Forelimb muscle (tissue), 1 donor: ENCODE data around the gene TSPAN18. TPM values are rescaled to one million over a fixed set of nuclear protein-coding genes. Genes with fewer than 3 reads are reported as not detected.

Experiments used
- DNase-seq: peaks from one replicate; pipeline ENCODE4 v3.0.0-alpha.2; 2013; ENCODE audit warnings: low read depth
- polyA plus RNA-seq: library from polyadenylated mRNA; unstranded; fragments of 120-200 nt; gene quantifications from one replicate; pipeline ENCODE4 v1.2.1, GENCODE V29; 2013; ENCODE audit not compliant: insufficient read length

The TSPAN18 gene
- polyA plus RNA-seq, 1 donor = 37.2 TPM

- no peak for DNase-seq
Measured at GRCh38 chr11:44797051-44797450, 70.3 kb downstream of the TSPAN18 start.

- DNase-seq = no peak
Measured at GRCh38 chr11:44797886-44798606, 71.3 kb downstream of the TSPAN18 start.

GRCh38 chr11:44798607-44798972, 71.8 kb downstream of the TSPAN18 start:
- no peak for DNase-seq

- no peak for DNase-seq
Measured at GRCh38 chr11:44799012-44799411, 72.2 kb downstream of the TSPAN18 start.

GRCh38 chr11:44802347-44802746, 75.6 kb downstream of the TSPAN18 start:
- no peak for DNase-seq

GRCh38 chr11:44803009-44803408, 76.2 kb downstream of the TSPAN18 start:
- DNase-seq = no peak

GRCh38 chr11:44804449-44805437, 78.0 kb downstream of the TSPAN18 start:
- no peak for DNase-seq

GRCh38 chr11:44805596-44805995, 78.8 kb downstream of the TSPAN18 start:
- no peak for DNase-seq

GRCh38 chr11:44808053-44808753, 81.4 kb downstream of the TSPAN18 start:
- DNase-seq = no peak

GRCh38 chr11:44809283-44809682, 82.5 kb downstream of the TSPAN18 start:
- DNase-seq = no peak

GRCh38 chr11:44811841-44812448, 85.2 kb downstream of the TSPAN18 start:
- DNase-seq = no peak

- DNase-seq = no peak
Measured at GRCh38 chr11:44812971-44813370, 86.2 kb downstream of the TSPAN18 start.

- DNase-seq = no peak
Measured at GRCh38 chr11:44813401-44813800, 86.6 kb downstream of the TSPAN18 start.

- no peak for DNase-seq
Measured at GRCh38 chr11:44814881-44815592, 88.3 kb downstream of the TSPAN18 start.

- DNase-seq = no peak
Measured at GRCh38 chr11:44815917-44816456, 89.2 kb downstream of the TSPAN18 start.

- no peak for DNase-seq
Measured at GRCh38 chr11:44816761-44817160, 90.0 kb downstream of the TSPAN18 start.

- DNase-seq = no peak
Measured at GRCh38 chr11:44817207-44817949, 90.6 kb downstream of the TSPAN18 start.

GRCh38 chr11:44818110-44818509, 91.3 kb downstream of the TSPAN18 start:
- no peak for DNase-seq

- no peak for DNase-seq
Measured at GRCh38 chr11:44819346-44819745, 92.6 kb downstream of the TSPAN18 start.

- no peak for DNase-seq
Measured at GRCh38 chr11:44822369-44822768, 95.6 kb downstream of the TSPAN18 start.
